GM23338 (cell line): ENCODE measurements around the gene UBASH3B. TPM values are rescaled to one million over a fixed set of nuclear protein-coding genes. Genes with fewer than 3 reads are reported as not detected.

Experiments used
- ATAC-seq: fragments of 200-7000 bp; cut with Tn5 transposase; 3 replicates; pipeline ENCODE4 v1.9.1; 2020
- DNase-seq: peaks from one replicate; pipeline ENCODE4 v3.0.0-alpha.2; 2015; ENCODE audit warnings: low spot score
- H2AFZ ChIP-seq: fragments of 200-600 bp; sonication (generic); 2 replicates; pipeline ENCODE4 v1.8.0; 2016; ENCODE audit warnings: antibody characterized with exemption, mild to moderate bottlenecking, moderate library complexity
- H3F3A ChIP-seq: fragments of 200-600 bp; sonication (generic); replicated peaks from 2 replicates; pipeline ENCODE4 v1.8.0; 2017; ENCODE audit warnings: antibody characterized with exemption, mixed run types, low read depth
- H3K27ac ChIP-seq: fragments of 200-600 bp; sonication (generic); 2 replicates; pipeline ENCODE4 v1.6.1; 2016; ENCODE audit warnings: low read depth
- H3K27me3 ChIP-seq: fragments of 200-600 bp; sonication (generic); 2 replicates; pipeline ENCODE4 v1.8.0; 2016; ENCODE audit warnings: mild to moderate bottlenecking, mixed run types, moderate library complexity; ENCODE audit not compliant: insufficient read depth
- H3K36me3 ChIP-seq: fragments of 200-600 bp; sonication (generic); 2 replicates; pipeline ENCODE4 v1.8.0; 2016; ENCODE audit warnings: mild to moderate bottlenecking; ENCODE audit not compliant: insufficient read depth
- H3K4me1 ChIP-seq: fragments of 200-600 bp; sonication (generic); 2 replicates; pipeline ENCODE4 v1.8.0; 2016; ENCODE audit warnings: mild to moderate bottlenecking, moderate library complexity; ENCODE audit not compliant: insufficient read depth
- H3K4me2 ChIP-seq: fragments of 200-600 bp; sonication (generic); 2 replicates; pipeline ENCODE4 v1.7.1; 2017; ENCODE audit warnings: mixed run types
- H3K4me3 ChIP-seq: fragments of 200-600 bp; sonication (generic); 2 replicates; pipeline ENCODE4 v1.6.1; 2016; ENCODE audit warnings: mixed run types
- H3K79me2 ChIP-seq: fragments of 200-600 bp; sonication (generic); replicated peaks from 2 replicates; pipeline ENCODE4 v1.8.0; 2017; ENCODE audit warnings: mild to moderate bottlenecking; ENCODE audit not compliant: insufficient read depth
- H3K9me2 ChIP-seq: fragments of 200-600 bp; sonication (generic); 2 replicates; pipeline ENCODE4 v1.8.0; 2017; ENCODE audit not compliant: insufficient read depth
- H4K20me1 ChIP-seq: fragments of 200-600 bp; sonication (generic); replicated peaks from 2 replicates; pipeline ENCODE4 v1.8.0; 2017; ENCODE audit warnings: mild to moderate bottlenecking; ENCODE audit not compliant: insufficient read depth
- H3K27ac Mint-ChIP-seq: 2 replicates; pipeline ENCODE4 v1.8.0; 2020; ENCODE audit warnings: inconsistent platforms, mild to moderate bottlenecking, moderate library complexity, mixed read lengths
- H3K27me3 Mint-ChIP-seq: 3 replicates; pipeline ENCODE4 v1.8.0; 2022; ENCODE audit warnings: low read depth, mild to moderate bottlenecking, moderate library complexity, mixed read lengths, inconsistent platforms; ENCODE audit not compliant: insufficient read depth, poor library complexity
- H3K36me3 Mint-ChIP-seq: 3 replicates; pipeline ENCODE4 v1.8.0; 2021; ENCODE audit warnings: low read depth, mild to moderate bottlenecking, inconsistent platforms, moderate library complexity, mixed read lengths
- H3K4me1 Mint-ChIP-seq: 3 replicates; pipeline ENCODE4 v1.8.0; 2020; ENCODE audit warnings: mild to moderate bottlenecking, inconsistent platforms, mixed read lengths
- H3K4me3 Mint-ChIP-seq: 3 replicates; pipeline ENCODE4 v1.8.0; 2021; ENCODE audit warnings: moderate library complexity, mild to moderate bottlenecking, inconsistent platforms, mixed read lengths
- H3K9me3 Mint-ChIP-seq: 3 replicates; pipeline ENCODE4 v1.8.0; 2020; ENCODE audit warnings: moderate library complexity, mild to moderate bottlenecking, inconsistent platforms, mixed read lengths
- CREB1 ChIP-seq: fragments of 250-450 bp; sonication (Bioruptor Pico); IDR thresholded peaks from 2 replicates; pipeline ENCODE4 v1.5.0; 2020; ENCODE audit warnings: low read depth, mild to moderate bottlenecking, moderate library complexity
- REST ChIP-seq: IDR thresholded peaks from one replicate; pipeline ENCODE4 v1.6.1; 2018; ENCODE audit warnings: antibody characterized with exemption; ENCODE audit not compliant: unreplicated experiment
- STAT1 ChIP-seq: IDR thresholded peaks from one replicate; pipeline ENCODE4 v1.6.1; 2016; ENCODE audit warnings: antibody characterized with exemption; ENCODE audit not compliant: unreplicated experiment
- ZNF462 ChIP-seq: fragments of 250-450 bp; sonication (Bioruptor Pico); IDR thresholded peaks from 2 replicates; pipeline ENCODE4 v1.5.0; 2020; ENCODE audit warnings: mild to moderate bottlenecking, moderate library complexity
- polyA plus RNA-seq: library from polyadenylated mRNA; unstranded; fragments of >200 nt; fragmentation: Nextera tagmentation; extraction: Ambion mirVana; gene quantifications from 2 replicates; pipeline ENCODE4 v1.2.1, GENCODE V29; 2016
- total RNA-seq: library from RNA; depleted of rRNA; stranded (reverse); fragments of >200 nt; shearing (Covaris generic); gene quantifications from 2 replicates; pipeline ENCODE4 v1.2.3, GENCODE V29; 2014
- TF ChIP-seq, protein P1 (sequence below), 2 experiments: fragments of 200-600 bp in 1 of 2; sonication (generic) in 1 of 2; conservative IDR thresholded peaks; 2 replicates each; pipeline versions ENCODE4 v1.5.1 to v1.6.1; 2016 to 2017; ENCODE audit warnings: antibody characterized with exemption in 2 of 2, low read depth in 2 of 2, mild to moderate bottlenecking in 2 of 2, moderate library complexity in 1 of 2

The UBASH3B gene
- total and polyA plus RNA-seq, 2 experiments from 2014 or later, result 2.1 to 12.0 TPM

DNA sequence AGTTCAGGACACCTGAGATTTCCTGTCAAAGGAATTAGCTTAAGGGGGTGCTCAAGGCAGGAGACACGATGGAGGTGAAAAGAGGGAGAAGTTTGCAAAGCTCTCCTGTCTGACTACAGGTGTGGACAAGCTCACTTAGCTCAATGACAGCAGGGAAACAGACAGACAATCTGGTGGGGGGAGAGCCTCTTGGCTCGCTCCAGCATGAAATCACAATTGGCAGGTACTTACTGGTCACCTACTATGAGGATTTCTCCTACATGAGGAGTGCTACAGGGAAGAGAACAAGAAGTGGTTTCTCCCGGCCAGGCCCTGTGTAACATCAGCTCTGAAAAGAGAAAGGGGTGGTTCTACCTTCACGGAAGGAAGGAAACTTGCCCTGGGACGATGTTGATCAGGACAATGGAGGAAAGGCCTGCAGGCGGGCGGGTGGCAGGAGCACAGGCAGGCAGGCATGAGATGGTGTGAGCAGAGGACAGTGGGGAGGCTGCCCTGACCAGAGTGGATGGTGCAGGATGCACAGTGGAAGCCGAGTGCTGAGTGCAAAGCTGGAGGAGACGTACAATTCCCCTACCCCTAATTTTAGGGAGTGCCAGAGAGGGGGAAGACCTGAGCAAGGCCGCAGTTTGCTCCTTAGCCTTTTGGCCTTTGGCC is 124.9 kb downstream of the UBASH3B start (continued):
- TF ChIP-seq REST, result no peak

GRCh38 chr11:122781378-122782195 is 126.1 kb downstream of the UBASH3B start:
- peak; percentile 94 for ATAC-seq
- peaks cover 8% of the 10 kb centered on the region for H3K27me3 Mint-ChIP-seq
- Histone ChIP-seq H3K27ac (no peak overlapping the region), H3K79me2 (no peaks in the 10 kb centered on the region), H3K9me2 (no peaks in the 10 kb centered on the region), H4K20me1 (no peaks in the 10 kb centered on the region), H3F3A (no peaks in the 10 kb centered on the region), H3K4me2 (no peak overlapping the region), H3K4me3 (no peak overlapping the region), H3K4me1 (peaks cover 5% of the 10 kb centered on the region; the same call in 1 of the 2 replicates), H2AFZ (no peak overlapping the region), H3K27me3 (no peaks in the 10 kb centered on the region), H3K36me3 (no peaks in the 10 kb centered on the region)
- no peak overlapping the region for H3K4me3 Mint-ChIP-seq
- no peak overlapping the region for H3K27ac Mint-ChIP-seq
- H3K36me3 Mint-ChIP-seq, result no peaks in the 10 kb centered on the region
- no peaks in the 10 kb centered on the region for H3K9me3 Mint-ChIP-seq
- TF ChIP-seq CREB1 (CRISPR knock-in tag), result no peak
- peak; percentile 24; the same call in 1 of the 2 replicates for TF ChIP-seq ZNF462 (CRISPR knock-in tag)
- TF ChIP-seq, protein P1, sequence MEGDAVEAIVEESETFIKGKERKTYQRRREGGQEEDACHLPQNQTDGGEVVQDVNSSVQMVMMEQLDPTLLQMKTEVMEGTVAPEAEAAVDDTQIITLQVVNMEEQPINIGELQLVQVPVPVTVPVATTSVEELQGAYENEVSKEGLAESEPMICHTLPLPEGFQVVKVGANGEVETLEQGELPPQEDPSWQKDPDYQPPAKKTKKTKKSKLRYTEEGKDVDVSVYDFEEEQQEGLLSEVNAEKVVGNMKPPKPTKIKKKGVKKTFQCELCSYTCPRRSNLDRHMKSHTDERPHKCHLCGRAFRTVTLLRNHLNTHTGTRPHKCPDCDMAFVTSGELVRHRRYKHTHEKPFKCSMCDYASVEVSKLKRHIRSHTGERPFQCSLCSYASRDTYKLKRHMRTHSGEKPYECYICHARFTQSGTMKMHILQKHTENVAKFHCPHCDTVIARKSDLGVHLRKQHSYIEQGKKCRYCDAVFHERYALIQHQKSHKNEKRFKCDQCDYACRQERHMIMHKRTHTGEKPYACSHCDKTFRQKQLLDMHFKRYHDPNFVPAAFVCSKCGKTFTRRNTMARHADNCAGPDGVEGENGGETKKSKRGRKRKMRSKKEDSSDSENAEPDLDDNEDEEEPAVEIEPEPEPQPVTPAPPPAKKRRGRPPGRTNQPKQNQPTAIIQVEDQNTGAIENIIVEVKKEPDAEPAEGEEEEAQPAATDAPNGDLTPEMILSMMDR (conservative IDR thresholded peaks at IDR 0.05; ENCODE audit: low read depth in 2 of 2), result peak; percentile 83 to 97
- TF ChIP-seq STAT1, result no peak
- peak; percentile 98 for DNase-seq
- peaks cover 12% of the 10 kb centered on the region for H3K4me1 Mint-ChIP-seq
